NOMO-1 treated with DMSO at 0.1 percent for 48 hours (cell line): Measurements from ENCODE around the gene NME3.

Experiments used
- DNase-seq: peaks from one replicate; lab custom pipeline; 2025; ENCODE audit not compliant: unreplicated experiment; lab: John Stamatoyannopoulos, UW

The NME3 gene

GRCh38 chr16:1729445-1729844 is 41.9 kb downstream of the NME3 start:
- no peak for DNase-seq

GRCh38 chr16:1729026-1729425 is 42.3 kb downstream of the NME3 start:
- no peak for DNase-seq

DNA sequence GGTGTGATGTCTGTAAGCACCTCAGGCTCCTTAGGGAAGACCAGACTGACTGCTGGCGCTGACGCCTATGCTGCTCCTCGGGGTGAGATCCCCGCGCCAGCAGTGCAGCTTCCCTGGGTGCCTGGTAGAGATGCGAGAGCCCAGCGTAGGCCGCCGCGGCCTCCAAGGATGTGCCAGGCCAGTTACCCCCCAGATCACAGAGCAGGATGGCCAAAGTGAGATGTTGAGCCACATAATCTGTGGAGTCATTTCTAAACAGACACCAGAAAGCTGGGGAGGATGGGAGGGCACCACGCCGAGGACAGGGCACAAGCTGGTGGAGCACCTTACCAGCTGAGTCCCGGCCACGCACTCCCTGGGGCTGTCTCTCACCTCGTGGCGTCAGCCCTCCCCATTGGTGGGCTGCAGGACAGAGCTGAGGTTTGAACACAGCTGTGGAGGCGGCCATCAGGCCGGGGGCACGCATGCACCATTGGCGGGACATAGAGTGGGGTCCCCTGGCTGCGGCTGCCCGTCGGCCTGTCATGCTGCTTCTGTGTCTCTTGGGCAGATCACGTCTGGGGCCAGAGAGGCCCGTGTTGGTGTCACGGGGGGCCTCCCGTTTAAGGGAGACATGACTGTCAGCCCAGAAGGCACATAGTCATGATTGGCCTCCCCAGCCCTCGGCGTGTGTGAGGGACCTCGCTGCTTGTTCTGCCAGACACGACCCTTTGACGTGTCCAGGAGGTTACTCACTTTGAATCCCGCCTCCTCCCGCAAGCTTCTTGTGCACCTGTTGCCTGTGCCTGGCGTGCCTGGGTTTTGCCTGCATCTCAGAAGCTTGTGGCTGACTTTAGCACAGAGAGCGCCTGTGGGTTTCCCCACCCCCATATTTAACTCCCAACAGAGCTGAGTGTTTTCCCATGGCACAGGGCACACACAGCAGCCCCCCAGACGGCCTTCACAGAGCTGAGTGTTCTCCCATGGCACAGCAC is 43.4 kb downstream of the NME3 start:
- no peak for DNase-seq

- no peak for DNase-seq
These were observed 44.5 kb downstream of the NME3 start for GRCh38 chr16:1726661-1727502.

GRCh38 chr16:1724491-1724890 is 46.9 kb downstream of the NME3 start:
- no peak for DNase-seq

- DNase-seq: peak; percentile 19
These were observed 47.7 kb downstream of the NME3 start for GRCh38 chr16:1723450-1724147.

DNA sequence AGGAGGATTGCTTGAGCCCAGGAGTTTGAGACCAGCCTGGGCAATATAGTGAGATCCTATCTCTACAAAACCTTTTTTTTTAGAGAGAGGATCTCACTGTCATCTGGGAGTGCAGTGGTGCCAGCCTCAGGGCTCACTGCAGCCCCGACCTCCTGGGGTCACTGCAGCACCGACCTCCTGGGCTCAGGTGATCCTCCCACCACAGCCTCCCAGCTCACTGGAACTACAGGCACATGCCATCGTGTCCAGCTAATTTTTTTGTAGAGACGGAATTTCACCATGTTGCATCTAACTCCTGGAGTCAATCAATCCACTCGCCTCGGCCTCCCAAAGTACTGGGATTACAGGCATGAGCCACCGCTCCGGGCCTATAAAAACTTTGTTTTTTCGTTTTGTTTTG is 50.0 kb downstream of the NME3 start:
- DNase-seq: no peak
